Stomach (tissue), 9 donors: ENCODE measurements around the gene KRT4. TPM values are rescaled to one million over a fixed set of nuclear protein-coding genes. Genes with fewer than 3 reads are reported as not detected.

ENCODE experiments used
- DNase-seq, 2 donors: peaks; one replicate each; pipeline versions ENCODE4 v3.0.0 to v3.0.0-alpha.2; 2013 to 2019
- H3K27ac ChIP-seq, 5 donors: fragments of 200-600 bp in 4 of 5; sonication (generic) in 4 of 5; one replicate each; pipeline ENCODE4 v1.5.1; 2013 to 2019; ENCODE audit warnings: mild to moderate bottlenecking in 1 of 5, moderate library complexity in 1 of 5
- H3K27me3 ChIP-seq, 3 donors: fragments of 200-600 bp; sonication (generic); one replicate each; pipeline ENCODE4 v1.5.1; 2017 to 2019; ENCODE audit warnings: mixed run types in 1 of 3
- H3K36me3 ChIP-seq, 4 donors: fragments of 200-600 bp; sonication (generic); 1 replicate in 3 of 4; 2 replicates in 1 of 4; pipeline ENCODE4 v1.5.1; 2016 to 2019
- H3K4me1 ChIP-seq, 4 donors: fragments of 200-600 bp; sonication (generic); one replicate each; pipeline ENCODE4 v1.5.1; 2016 to 2019
- H3K4me3 ChIP-seq, 4 donors: fragments of 200-600 bp; sonication (generic) in 3 of 4; one replicate each; pipeline ENCODE4 v1.5.1; 2016 to 2019; ENCODE audit warnings: mild to moderate bottlenecking in 1 of 4
- H3K9me3 ChIP-seq, 4 donors: fragments of 200-600 bp; sonication (generic); one replicate each; pipeline ENCODE4 v1.5.1; 2016 to 2019
- CTCF ChIP-seq, 7 experiments: fragments of 450-650 bp in 4 of 7; fragments of 200-600 bp in 3 of 7; sonication (generic) in 3 of 7; IDR thresholded peaks; one replicate each; pipeline ENCODE4 v1.5.1; 2016 to 2019; ENCODE audit warnings: antibody characterized with exemption in 7 of 7, control low read depth in 2 of 7, mild to moderate bottlenecking in 1 of 7
- EP300 ChIP-seq: sonication (generic); formaldehyde crosslinking; IDR thresholded peaks from one replicate; pipeline ENCODE4 v1.6.1; 2017; ENCODE audit warnings: antibody characterized with exemption
- POLR2A ChIP-seq, 4 donors: fragments of 450-650 bp; IDR thresholded peaks; one replicate each; pipeline ENCODE4 v1.6.1; 2016; ENCODE audit warnings: antibody characterized with exemption in 4 of 4, control low read depth in 2 of 4, mild to moderate bottlenecking in 1 of 4, moderate library complexity in 1 of 4
- POLR2AphosphoS5 ChIP-seq, 3 donors: sonication (generic); formaldehyde crosslinking; IDR thresholded peaks; one replicate each; pipeline ENCODE4 v1.6.1; 2016; ENCODE audit warnings: antibody characterized with exemption in 3 of 3
- WGBS, 5 donors: extraction: QIAGEN DNeasy Blood & Tissue Kit in 3 of 5; methylation state at CpG; one replicate each; pipeline versions ENCODE4 v1.1.5 to v1.1.7; 2013 to 2018; 5-methylcytosine and 5-hydroxymethylcytosine counted together
- intact Hi-C: fragments of 100-400 bp; cut with DNase I; formaldehyde crosslinking; loops from one replicate; pipeline ENCODE4 v1.15.1; 2023; ENCODE audit warnings: low total_unique reads
- polyA plus RNA-seq, 3 donors: library from polyadenylated mRNA; stranded (reverse); fragments of 200-250 nt; gene quantifications; one replicate each; pipeline ENCODE4 v1.2.3, GENCODE V29; 2013
- total RNA-seq, 5 donors: library from RNA; depleted of rRNA; stranded (reverse); fragments of >200 nt; gene quantifications; one replicate each; pipeline versions ENCODE4 v1.1.0 to v1.2.3, GENCODE V29; 2014 to 2016
- donor health status: healthy with polysubstance abuse.
- donor health status: Bipolar disorder and iron deficiency.
- donor health status: healthy.

The KRT4 gene
- total and polyA plus RNA-seq, 8 donors: 5.1 to 2,693 (median 11.2) TPM; not detected in 4

GRCh38 chr12:52832451-52832850 lies 18.5 kb upstream of the KRT4 start:
- H3K4me1 ChIP-seq: no peaks in the 10 kb centered on the region
- intact Hi-C loops: no loop called here
- H3K4me3 ChIP-seq: no peak overlapping the region
- H3K36me3 ChIP-seq: no peaks in the 10 kb centered on the region
- no peaks in the 10 kb centered on the region for H3K9me3 ChIP-seq
- peaks cover 0 to 36% (median 4%) of the 10 kb centered on the region in 3 donors for H3K27me3 ChIP-seq
- no peak overlapping the region for H3K27ac ChIP-seq
- WGBS, 5 donors: 68 to 89% (median 79%) methylated on average over 3 of the region's 3 CpGs
- no peak for DNase-seq
- TF ChIP-seq POLR2A (IDR thresholded peaks at IDR 0.05) (no peak), POLR2AphosphoS5 (IDR thresholded peaks at IDR 0.05) (no peak), EP300 (no peak), CTCF (IDR thresholded peaks at IDR 0.05) (no peak)

DNA sequence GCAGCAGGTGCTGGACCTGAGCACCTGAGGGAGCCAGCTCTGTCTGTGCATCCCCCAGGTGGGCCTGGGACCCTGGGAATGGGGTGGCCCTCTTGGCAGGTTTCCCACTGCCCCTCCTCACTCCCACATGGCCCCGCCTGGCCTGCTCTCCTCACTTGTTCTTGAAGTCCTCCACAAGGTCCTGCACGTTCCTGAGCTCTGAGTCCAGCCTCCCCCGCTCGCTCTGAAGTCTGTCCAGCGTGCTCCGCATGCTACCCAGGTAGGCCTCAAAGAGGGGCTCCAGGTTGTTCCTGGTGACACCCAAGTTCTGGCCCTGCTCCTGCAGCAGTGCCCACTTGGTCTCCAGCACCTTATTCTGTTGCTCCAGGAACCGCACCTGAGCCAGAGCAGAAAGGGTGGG lies 17.3 kb upstream of the KRT4 start:
- Histone ChIP-seq H3K27ac (no peak overlapping the region), H3K4me3 (no peak overlapping the region), H3K4me1 (no peaks in the 10 kb centered on the region), H3K36me3 (no peaks in the 10 kb centered on the region), H3K27me3 (peaks cover 0 to 31% (median 4%) of the 10 kb centered on the region in 3 donors), H3K9me3 (no peaks in the 10 kb centered on the region)
- 79 to 91% (median 80%) methylated on average over 6 to 7 of the region's 7 CpGs for WGBS, 5 donors
- intact Hi-C loops: no loop called here
- no peak for DNase-seq
- TF ChIP-seq EP300: no peak
- TF ChIP-seq CTCF (IDR thresholded peaks at IDR 0.05): no peak
- no peak for TF ChIP-seq POLR2AphosphoS5 (IDR thresholded peaks at IDR 0.05)

- H3K36me3 ChIP-seq: no peaks in the 10 kb centered on the region
- TF ChIP-seq EP300 (no peak), POLR2AphosphoS5 (IDR thresholded peaks at IDR 0.05) (no peak)
- DNase-seq: no peak
- no peak overlapping the region for H3K4me3 ChIP-seq
- intact Hi-C loops: no loop called here
- no peak overlapping the region for H3K27ac ChIP-seq
- 76 to 80% (median 80%) methylated on average over 8 of the region's 8 CpGs for WGBS, 5 donors
- H3K4me1 ChIP-seq: no peaks in the 10 kb centered on the region
- H3K9me3 ChIP-seq: no peaks in the 10 kb centered on the region
- peaks cover 0 to 24% (median 4%) of the 10 kb centered on the region in 3 donors for H3K27me3 ChIP-seq
Observed at GRCh38 chr12:52829986-52830770, 16.3 kb upstream of the KRT4 start.

- no peaks in the 10 kb centered on the region for H3K4me1 ChIP-seq
- H3K27ac ChIP-seq: no peak overlapping the region
- H3K9me3 ChIP-seq: no peaks in the 10 kb centered on the region
- intact Hi-C loops: no loop called here
- no peak for DNase-seq
- H3K36me3 ChIP-seq: no peaks in the 10 kb centered on the region
- no peak overlapping the region for H3K4me3 ChIP-seq
- WGBS, 5 donors: 34 to 48% (median 38%) methylated on average over 2 of the region's 2 CpGs
- TF ChIP-seq POLR2AphosphoS5 (IDR thresholded peaks at IDR 0.05) (no peak), CTCF (IDR thresholded peaks at IDR 0.05) (no peak), POLR2A (IDR thresholded peaks at IDR 0.05) (no peak)
- H3K27me3 ChIP-seq: peaks cover 0 to 9% (median 0%) of the 10 kb centered on the region in 3 donors
Observed at GRCh38 chr12:52828591-52829021, 14.7 kb upstream of the KRT4 start.

DNA sequence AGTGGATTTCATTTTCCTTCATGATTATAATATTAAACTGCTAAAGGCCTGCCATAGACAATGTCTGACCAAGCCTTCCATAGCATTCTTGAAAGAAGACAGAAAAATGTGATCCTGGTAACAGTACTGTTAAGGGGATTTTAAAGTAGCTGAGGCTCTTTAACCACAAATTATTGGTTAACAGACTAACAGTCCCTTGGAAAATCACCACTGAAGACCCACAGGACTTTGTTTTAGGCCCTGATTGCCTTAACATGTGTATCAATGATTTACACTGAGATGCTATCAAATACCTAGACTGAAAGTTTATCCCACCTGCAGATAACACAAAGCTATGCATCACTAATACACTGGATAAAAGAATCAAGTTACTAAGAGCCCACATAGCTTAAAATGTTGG lies 14.2 kb upstream of the KRT4 start:
- DNase-seq: no peak
- Histone ChIP-seq H3K36me3 (no peaks in the 10 kb centered on the region), H3K4me1 (no peaks in the 10 kb centered on the region), H3K27me3 (peaks cover 0 to 9% (median 0%) of the 10 kb centered on the region in 3 donors), H3K27ac (no peak overlapping the region), H3K9me3 (no peaks in the 10 kb centered on the region), H3K4me3 (no peak overlapping the region)
- intact Hi-C loops: no loop called here
- no peak for TF ChIP-seq EP300
- TF ChIP-seq POLR2A (IDR thresholded peaks at IDR 0.05): no peak
- no peak for TF ChIP-seq POLR2AphosphoS5 (IDR thresholded peaks at IDR 0.05)
- TF ChIP-seq CTCF (IDR thresholded peaks at IDR 0.05): no peak
